Gastrocnemius medialis (tissue), 4 donors: Measurements from ENCODE around the gene KPNA2. TPM values are rescaled to one million over a fixed set of nuclear protein-coding genes. Genes with fewer than 3 reads are reported as not detected.

ENCODE experiments used
- ATAC-seq, 2 donors: fragments of 150-250 bp; one replicate each; pipeline ENCODE4 v1.9.1; 2016
- DNase-seq, 2 donors: peaks; one replicate each; pipeline ENCODE4 v3.0.0-alpha.2; 2019
- H3K27ac ChIP-seq, 4 donors: fragments of 200-600 bp; sonication (generic); 1 replicate in 1 of 4; 2 replicates in 3 of 4; pipeline ENCODE4 v1.5.1; 2016 to 2018; ENCODE audit warnings: mild to moderate bottlenecking in 2 of 4, moderate library complexity in 1 of 4
- H3K27me3 ChIP-seq, 3 donors: fragments of 200-600 bp; sonication (generic) in 2 of 3; 1 replicate in 1 of 3; 2 replicates in 2 of 3; pipeline versions ENCODE4 v1.5.1 to v1.6.0; 2016 to 2019; ENCODE audit warnings: mild to moderate bottlenecking in 1 of 3, moderate library complexity in 1 of 3
- H3K36me3 ChIP-seq, 2 donors: fragments of 200-600 bp; sonication (generic) in 1 of 2; one replicate each; pipeline ENCODE4 v1.5.1; 2017 to 2018
- H3K4me1 ChIP-seq, 2 donors: fragments of 200-600 bp; sonication (generic) in 1 of 2; one replicate each; pipeline ENCODE4 v1.5.1; 2016 to 2017; ENCODE audit warnings: mild to moderate bottlenecking in 2 of 2
- H3K4me3 ChIP-seq, 4 donors: fragments of 200-600 bp; sonication (generic) in 3 of 4; 1 replicate in 1 of 4; 2 replicates in 3 of 4; pipeline ENCODE4 v1.5.1; 2016 to 2019; ENCODE audit warnings: mild to moderate bottlenecking in 2 of 4
- H3K9me3 ChIP-seq, 3 donors: fragments of 200-600 bp; sonication (generic) in 2 of 3; 1 replicate in 1 of 3; 2 replicates in 2 of 3; pipeline ENCODE4 v1.5.1; 2016 to 2019
- POLR2A ChIP-seq, 2 donors: fragments of 450-650 bp; IDR thresholded peaks; one replicate each; pipeline ENCODE4 v1.6.1; 2017; ENCODE audit warnings: antibody characterized with exemption in 2 of 2, mild to moderate bottlenecking in 2 of 2, moderate library complexity in 2 of 2
- in situ Hi-C, 4 donors: fragments of 200-750 bp; cut with MboI; loops; one replicate each; pipeline versions ENCODE4 v1.15.0 to v1.8.0; 2017; ENCODE audit warnings: low sequenced_read_pairs in 4 of 4
- intact Hi-C: fragments of 100-400 bp; cut with DNase I; formaldehyde crosslinking; loops from one replicate; pipeline ENCODE4 v1.15.1; 2023; ENCODE audit warnings: low total_unique reads
- total RNA-seq, 4 donors: library from RNA; depleted of rRNA; stranded (reverse); fragments of >200 nt; gene quantifications; one replicate each; pipeline versions ENCODE4 v1.1.0 to v1.2.3, GENCODE V29; 2016
- TF ChIP-seq, protein P1 (sequence below), 5 experiments: fragments of 450-650 bp in 3 of 5; fragments of 200-600 bp in 2 of 5; sonication (generic) in 2 of 5; IDR thresholded peaks in 4 of 5; conservative IDR thresholded peaks in 1 of 5; 1 replicate in 4 of 5; 2 replicates in 1 of 5; pipeline ENCODE4 v1.5.1; 2016 to 2019; ENCODE audit warnings: antibody characterized with exemption in 5 of 5, mild to moderate bottlenecking in 3 of 5, moderate library complexity in 3 of 5

Gene KPNA2
- 10 to 100 TPM; 14.5 to 23.3 (median 19.3) TPM for total RNA-seq

DNA sequence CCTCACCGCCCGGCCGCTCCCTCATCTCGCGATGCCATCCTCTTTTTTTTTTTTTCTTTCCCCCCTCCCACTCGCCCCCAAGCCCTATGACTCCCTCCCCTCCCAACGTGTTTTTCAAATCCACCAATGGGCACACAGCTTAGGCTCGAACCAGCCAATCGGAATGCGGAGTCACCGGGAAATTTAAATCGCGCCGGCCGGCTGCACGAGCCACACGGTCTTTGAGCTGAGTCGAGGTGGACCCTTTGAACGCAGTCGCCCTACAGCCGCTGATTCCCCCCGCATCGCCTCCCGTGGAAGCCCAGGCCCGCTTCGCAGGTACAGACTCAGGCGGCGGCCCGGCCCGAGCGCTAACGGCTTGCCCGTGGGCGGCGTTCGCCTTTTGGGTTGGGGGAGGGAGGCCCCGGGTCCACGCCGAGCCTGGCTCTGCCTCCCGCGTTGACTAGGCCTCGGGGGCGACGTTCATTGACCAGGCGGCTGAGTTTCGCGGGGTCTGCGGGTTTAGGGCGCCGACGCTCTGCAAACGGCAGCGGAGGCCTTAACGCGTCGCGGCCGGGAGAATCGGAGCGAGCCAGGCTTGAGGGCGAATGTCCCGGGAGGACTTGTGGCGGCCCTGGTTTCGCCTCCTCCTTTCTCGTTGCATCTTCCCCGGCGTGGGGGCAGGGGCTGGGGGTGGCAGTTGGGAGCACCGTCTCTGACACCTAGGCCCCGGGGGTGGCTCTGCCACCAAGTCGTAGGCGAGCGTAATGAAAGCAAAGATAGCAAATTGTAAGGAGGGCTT lies at the start of gene KPNA2:
KPNA2 (plus strand) TSS at position 213 of the 781 bp plus-strand sequence. CDS start 1,398 bp downstream, outside the sequence.
- Histone ChIP-seq H3K4me1 (peaks cover 12 to 13% of the 10 kb centered on the region in 2 donors), H3K36me3 (peaks cover 0 to 35% of the 10 kb centered on the region in 2 donors), H3K4me3 (peak within 1 kb of the TSS; percentile 70 to 100 (median 96)), H3K27ac (peak within 1 kb of the TSS; percentile 84 to 96 (median 86)), H3K9me3 (no peaks in the 10 kb centered on the region), H3K27me3 (no peaks in the 10 kb centered on the region)
- in situ Hi-C loops (no loop called here), intact Hi-C loops (loop anchor here (1.0 to 10.0 kb wide), 5 partner anchors 15 to 321 kb away; partner anchors contain the start of genes BPTF and NOL11)
- ATAC-seq = peak; percentile 99 to 100
- peak; percentile 79 to 95 for TF ChIP-seq POLR2A (IDR thresholded peaks at IDR 0.05)
- TF ChIP-seq, protein P1, sequence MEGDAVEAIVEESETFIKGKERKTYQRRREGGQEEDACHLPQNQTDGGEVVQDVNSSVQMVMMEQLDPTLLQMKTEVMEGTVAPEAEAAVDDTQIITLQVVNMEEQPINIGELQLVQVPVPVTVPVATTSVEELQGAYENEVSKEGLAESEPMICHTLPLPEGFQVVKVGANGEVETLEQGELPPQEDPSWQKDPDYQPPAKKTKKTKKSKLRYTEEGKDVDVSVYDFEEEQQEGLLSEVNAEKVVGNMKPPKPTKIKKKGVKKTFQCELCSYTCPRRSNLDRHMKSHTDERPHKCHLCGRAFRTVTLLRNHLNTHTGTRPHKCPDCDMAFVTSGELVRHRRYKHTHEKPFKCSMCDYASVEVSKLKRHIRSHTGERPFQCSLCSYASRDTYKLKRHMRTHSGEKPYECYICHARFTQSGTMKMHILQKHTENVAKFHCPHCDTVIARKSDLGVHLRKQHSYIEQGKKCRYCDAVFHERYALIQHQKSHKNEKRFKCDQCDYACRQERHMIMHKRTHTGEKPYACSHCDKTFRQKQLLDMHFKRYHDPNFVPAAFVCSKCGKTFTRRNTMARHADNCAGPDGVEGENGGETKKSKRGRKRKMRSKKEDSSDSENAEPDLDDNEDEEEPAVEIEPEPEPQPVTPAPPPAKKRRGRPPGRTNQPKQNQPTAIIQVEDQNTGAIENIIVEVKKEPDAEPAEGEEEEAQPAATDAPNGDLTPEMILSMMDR (IDR thresholded peaks at IDR 0.05 in 4 of 5, conservative IDR thresholded peaks at IDR 0.05 in 1 of 5) = peak in 1 of 5 experiments; percentile 4
- DNase-seq = peak; percentile 93 to 95

DNA sequence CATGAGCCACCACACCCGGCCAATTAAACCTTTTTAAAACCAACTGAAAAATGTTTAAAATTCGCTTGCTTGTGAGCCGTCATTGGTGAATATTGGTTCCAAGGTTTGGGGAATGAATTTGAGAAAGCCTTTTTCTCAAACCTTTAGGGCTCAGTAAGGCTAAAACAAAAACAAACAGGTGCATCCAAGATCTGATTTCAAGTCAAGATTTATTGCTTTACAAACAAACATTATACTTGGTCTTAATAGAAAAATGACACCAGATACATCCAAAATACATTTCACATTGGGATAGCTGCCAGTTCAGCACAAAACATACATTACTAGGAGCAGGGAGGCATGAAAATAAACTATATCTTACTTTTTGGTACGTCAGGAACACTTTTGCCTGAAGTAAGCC lies 44.6 kb upstream of the KPNA2 start:
- in situ Hi-C loops = no loop called here
- intact Hi-C loops = loop anchor here (5.0 kb wide), 1 partner anchor 1689 kb away; the partner anchor contains the start of gene PRKCA
- no peak for ATAC-seq
- Histone ChIP-seq H3K27me3 (no peaks in the 10 kb centered on the region), H3K27ac (no peak overlapping the region), H3K9me3 (no peaks in the 10 kb centered on the region), H3K4me3 (no peak overlapping the region), H3K36me3 (no peaks in the 10 kb centered on the region), H3K4me1 (peaks cover 11 to 18% of the 10 kb centered on the region in 2 donors)
- TF ChIP-seq, protein P1 (IDR thresholded peaks at IDR 0.05 in 4 of 5, conservative IDR thresholded peaks at IDR 0.05 in 1 of 5) = no peak
- TF ChIP-seq POLR2A (IDR thresholded peaks at IDR 0.05) = no peak
- DNase-seq = no peak

DNA sequence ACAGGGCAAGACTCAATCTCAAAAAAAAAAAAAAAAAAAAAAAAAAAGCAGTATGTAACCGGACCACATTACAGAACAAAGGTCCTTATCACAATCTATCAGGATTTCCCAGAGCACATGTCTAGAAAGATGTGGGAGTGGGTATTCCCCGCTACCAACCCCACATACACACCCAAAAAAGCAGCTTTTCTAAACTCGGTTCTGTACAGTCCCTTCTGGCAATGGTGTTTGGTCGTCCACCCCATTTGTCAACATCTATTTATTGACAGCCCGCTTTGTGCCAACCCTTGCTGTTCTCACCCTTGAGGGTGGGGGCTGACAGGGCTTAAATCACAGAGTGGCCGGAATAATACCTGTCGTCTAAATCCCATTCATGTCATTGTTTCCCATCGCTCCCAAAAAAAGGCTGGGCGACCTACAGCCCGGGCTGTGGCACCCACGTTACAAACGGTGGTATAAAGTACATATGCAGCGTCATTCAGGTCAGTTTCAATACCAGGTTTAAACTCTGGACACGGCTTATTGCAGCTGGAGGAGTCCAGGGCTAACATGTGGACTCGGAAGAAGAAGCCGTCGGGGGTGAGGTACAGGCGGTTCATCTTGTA lies 42.9 kb upstream of the KPNA2 start:
- ATAC-seq (peak in 1 of 2 donors; percentile 1), DNase-seq (no peak)
- no peaks in the 10 kb centered on the region for H3K27me3 ChIP-seq
- in situ Hi-C loops (no loop called here), intact Hi-C loops (loop anchor here (1.0 to 5.0 kb wide), 4 partner anchors 28 to 1690 kb away; partner anchors contain the start of genes KPNA2, PRKAR1A and PRKCA)
- no peak for TF ChIP-seq POLR2A (IDR thresholded peaks at IDR 0.05)
- TF ChIP-seq, protein P1 (IDR thresholded peaks at IDR 0.05 in 4 of 5, conservative IDR thresholded peaks at IDR 0.05 in 1 of 5) = no peak
- H3K27ac ChIP-seq = peak overlapping the region; percentile 90 to 96 (median 93)
- no peaks in the 10 kb centered on the region for H3K36me3 ChIP-seq
- peaks cover 11 to 18% of the 10 kb centered on the region in 2 donors for H3K4me1 ChIP-seq
- no peaks in the 10 kb centered on the region for H3K9me3 ChIP-seq
- peak overlapping the region; percentile 58 to 83 (median 74) for H3K4me3 ChIP-seq

DNA sequence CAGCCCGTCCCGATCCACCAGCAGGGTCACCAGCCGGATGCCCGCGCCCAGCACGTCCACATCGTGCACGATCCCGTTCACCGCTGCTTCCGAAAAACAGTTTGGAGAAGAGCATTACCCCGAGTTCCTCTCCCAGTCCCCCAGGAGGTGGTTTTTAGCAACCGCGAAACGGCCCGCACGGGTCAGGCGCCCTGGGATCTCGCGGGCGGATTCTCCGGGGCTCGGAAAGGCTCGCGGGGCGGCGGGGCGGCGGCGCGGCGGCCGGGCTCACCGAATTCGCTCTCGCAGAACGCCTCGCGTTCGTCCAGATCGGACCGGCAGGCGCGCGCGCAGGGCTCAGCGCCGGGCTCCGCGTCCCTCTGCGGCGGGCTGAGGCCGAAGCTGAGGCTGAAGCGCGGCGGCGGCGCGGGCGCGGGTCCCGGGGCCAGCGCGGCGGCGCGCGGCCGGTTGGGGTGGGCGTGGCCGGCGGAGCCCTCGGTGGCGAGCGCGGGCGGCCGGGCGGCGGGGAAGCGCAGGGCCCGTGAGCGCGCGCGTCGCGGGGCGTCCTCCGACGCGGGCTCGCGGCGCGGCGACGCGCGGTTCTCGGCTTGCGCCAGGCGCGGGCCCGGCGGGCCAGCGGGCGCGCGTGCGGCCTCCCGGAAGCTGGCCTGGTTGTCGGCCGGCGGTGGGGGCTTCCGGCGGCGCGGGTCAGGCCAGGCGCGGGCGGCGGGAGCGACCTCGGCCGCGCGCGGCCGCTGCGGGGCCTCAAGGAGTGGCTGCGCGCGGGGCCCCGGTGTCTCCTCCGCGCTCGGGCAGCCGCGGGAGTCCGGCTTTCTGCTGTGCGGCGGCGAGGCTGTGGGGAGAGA lies 42.2 kb upstream of the KPNA2 start:
- Histone ChIP-seq H3K4me3 (peak overlapping the region; percentile 80 to 86 (median 84)), H3K4me1 (peaks cover 11 to 18% of the 10 kb centered on the region in 2 donors), H3K27me3 (no peaks in the 10 kb centered on the region), H3K36me3 (no peaks in the 10 kb centered on the region), H3K9me3 (no peaks in the 10 kb centered on the region), H3K27ac (peak overlapping the region; percentile 94 to 96 (median 96))
- TF ChIP-seq, protein P1 (IDR thresholded peaks at IDR 0.05 in 4 of 5, conservative IDR thresholded peaks at IDR 0.05 in 1 of 5) = peak in 1 of 5 experiments; percentile 33
- peak; percentile 67 to 75 for TF ChIP-seq POLR2A (IDR thresholded peaks at IDR 0.05)
- DNase-seq (peak; percentile 66 to 80), ATAC-seq (peak; percentile 79 to 82)
- intact Hi-C loops (loop anchor here (1.0 to 5.0 kb wide), 4 partner anchors 27 to 1691 kb away; partner anchors contain the start of genes KPNA2, PRKAR1A and PRKCA), in situ Hi-C loops (no loop called here)
